GM19025 (cell line): ENCODE results near the gene GALE.

Experiments
- ATAC-seq: cut with Tn5 transposase; IDR thresholded peaks from one replicate; pipeline ENCODE4 v1.9.1; 2021; ENCODE audit warnings: mild to moderate bottlenecking, low read depth, moderate library complexity; ENCODE audit not compliant: unreplicated experiment

The GALE gene

GRCh38 chr1:23759277-23759676, 41.3 kb downstream of the GALE start:
- no peak for ATAC-seq

GRCh38 chr1:23757812-23758211, 42.7 kb downstream of the GALE start:
- no peak for ATAC-seq

- no peak for ATAC-seq
Measured at GRCh38 chr1:23756676-23757075, 43.9 kb downstream of the GALE start.

- ATAC-seq, result no peak
Measured at GRCh38 chr1:23752909-23753308, 47.6 kb downstream of the GALE start.

GRCh38 chr1:23751815-23752200, 48.7 kb downstream of the GALE start:
- no peak for ATAC-seq

GRCh38 chr1:23751050-23751814, 49.3 kb downstream of the GALE start:
- no peak for ATAC-seq

- ATAC-seq, result no peak
Measured at GRCh38 chr1:23748016-23748415, 52.5 kb downstream of the GALE start.
